GM21825 (cell line): ENCODE results near the gene SLC9A3.
"Not testable (repeated sequence)": the region's sequence is repeated elsewhere in the genome, so short reads cannot be mapped to it uniquely, and the experiment has no call there.

Source experiments
- ATAC-seq: cut with Tn5 transposase; IDR thresholded peaks from one replicate; pipeline ENCODE4 v1.9.1; 2021; ENCODE audit warnings: mild to moderate bottlenecking, moderate library complexity; ENCODE audit not compliant: unreplicated experiment

SLC9A3 gene

DNA sequence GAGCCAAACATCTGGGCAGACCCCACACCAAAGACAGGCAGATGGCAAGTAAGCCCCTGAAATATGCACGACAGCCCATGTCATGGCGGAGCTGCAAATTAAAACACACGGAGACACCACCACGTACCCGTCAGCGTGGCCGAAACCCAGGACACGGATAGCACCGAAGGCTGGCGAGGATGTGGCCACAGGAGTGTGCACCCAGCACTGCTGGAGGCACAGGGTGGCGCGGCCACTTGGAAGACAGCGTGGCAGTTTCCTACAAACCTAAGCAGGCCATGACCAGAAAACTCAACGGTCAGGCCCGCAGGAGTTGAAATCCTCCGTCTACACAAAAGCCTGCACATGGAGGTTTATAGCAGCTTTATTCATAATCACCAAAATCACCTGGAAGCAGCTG, 12.8 kb downstream of the SLC9A3 start:
- no peak for ATAC-seq

DNA sequence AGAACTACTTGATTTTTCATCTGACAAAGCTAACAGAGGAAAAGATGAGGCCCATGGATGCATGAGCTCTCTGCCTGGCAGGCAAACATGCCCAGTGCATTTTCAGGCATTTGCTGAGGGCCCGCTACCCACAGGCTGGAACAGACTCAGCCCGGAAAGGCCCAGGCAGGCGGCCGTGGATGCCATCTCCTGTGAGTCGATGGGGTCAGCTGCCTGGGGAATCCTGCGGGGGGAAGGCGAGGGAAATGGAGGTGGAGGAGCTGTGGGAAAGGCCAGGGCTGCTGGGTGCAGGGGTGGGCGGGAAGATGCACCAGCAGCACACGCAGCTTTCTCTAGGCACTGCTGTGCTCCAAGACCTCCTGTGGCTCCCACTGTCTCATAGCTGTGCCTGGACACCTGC, 13.7 kb downstream of the SLC9A3 start:
- no peak for ATAC-seq

DNA sequence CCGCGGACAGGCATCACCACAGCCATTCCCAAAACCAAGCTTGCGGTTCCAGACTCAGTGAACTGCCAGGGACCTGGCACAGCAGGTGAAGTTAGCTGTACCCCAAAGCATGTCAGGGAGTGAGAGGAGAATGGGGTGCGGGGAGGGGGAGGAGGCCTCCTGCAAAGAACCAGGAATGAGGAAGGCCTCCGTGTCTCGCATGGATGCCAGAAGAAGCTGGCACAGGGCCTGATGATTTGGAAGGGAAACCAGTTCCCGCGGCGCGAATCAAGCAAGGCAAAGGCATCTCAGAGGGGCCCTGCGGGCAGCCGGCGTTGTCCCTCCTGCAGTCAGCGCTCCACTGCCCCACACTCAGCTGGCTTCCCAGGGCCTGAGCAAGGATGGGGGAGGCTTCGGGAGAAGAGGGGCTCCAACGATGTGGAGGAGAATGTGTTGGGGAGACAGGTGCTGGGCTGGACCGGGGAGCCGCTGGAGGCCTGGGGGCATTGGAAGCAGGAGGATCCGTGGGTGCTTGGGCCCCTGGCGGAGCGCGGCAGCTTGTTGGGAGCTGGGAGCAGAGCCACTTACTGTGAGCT, 14.6 kb downstream of the SLC9A3 start:
- ATAC-seq = no peak

DNA sequence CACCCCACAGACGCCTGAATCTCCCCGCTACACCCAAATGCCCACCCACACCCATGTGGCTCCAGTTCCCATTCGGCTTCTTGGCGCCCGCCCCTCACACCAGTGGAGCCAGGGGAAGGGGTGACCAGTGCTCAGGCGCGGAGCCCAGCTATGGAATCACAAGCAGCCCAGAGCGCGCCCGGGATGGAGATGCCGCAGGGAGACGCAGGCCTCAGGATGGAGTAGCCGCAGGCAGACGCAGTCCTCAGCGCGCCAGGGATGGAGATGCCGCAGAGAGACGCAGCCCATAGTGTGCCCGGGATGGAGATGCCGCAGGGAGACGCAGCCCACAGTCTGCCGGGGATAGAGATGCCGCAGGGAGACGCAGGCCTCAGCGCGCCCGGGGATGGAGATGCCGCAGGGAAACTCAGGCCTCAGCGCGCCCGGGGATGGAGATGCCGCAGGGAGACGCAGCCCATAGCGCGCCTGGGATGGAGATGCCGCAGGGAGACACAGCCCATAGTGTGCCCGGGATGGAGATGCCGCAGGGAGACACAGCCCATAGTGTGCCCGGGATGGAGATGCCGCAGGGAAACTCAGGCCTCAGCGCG, 16.2 kb downstream of the SLC9A3 start:
- not testable (repeated sequence) for ATAC-seq

DNA sequence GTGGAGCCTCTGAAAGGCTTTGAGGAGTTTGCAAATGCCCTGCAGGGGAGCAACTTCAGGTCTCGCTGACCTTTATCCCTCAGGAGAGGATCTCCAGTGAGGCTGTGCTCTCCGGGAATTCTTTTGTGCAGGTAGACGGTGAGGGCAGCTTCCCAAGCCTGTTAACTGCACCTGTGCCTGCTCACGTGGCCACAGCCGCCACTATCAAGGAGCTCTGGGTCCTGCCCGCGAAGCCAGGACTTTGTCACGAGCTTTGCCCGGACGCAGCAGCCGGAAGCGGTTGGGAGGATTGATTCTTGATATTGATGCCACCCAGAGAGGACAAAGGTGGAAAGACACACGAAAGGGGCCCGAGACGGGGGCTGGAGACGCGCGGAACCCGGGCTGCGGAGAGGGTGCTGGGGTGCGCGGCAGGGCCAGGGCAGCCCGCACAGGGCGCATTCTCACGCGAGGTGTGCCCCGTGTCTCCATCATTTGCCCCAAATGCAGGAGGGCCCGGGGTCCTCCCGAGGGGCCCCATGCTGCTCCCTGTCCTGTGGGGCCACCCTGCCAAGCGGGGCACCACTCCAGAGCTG, 18.2 kb downstream of the SLC9A3 start:
- no peak for ATAC-seq

DNA sequence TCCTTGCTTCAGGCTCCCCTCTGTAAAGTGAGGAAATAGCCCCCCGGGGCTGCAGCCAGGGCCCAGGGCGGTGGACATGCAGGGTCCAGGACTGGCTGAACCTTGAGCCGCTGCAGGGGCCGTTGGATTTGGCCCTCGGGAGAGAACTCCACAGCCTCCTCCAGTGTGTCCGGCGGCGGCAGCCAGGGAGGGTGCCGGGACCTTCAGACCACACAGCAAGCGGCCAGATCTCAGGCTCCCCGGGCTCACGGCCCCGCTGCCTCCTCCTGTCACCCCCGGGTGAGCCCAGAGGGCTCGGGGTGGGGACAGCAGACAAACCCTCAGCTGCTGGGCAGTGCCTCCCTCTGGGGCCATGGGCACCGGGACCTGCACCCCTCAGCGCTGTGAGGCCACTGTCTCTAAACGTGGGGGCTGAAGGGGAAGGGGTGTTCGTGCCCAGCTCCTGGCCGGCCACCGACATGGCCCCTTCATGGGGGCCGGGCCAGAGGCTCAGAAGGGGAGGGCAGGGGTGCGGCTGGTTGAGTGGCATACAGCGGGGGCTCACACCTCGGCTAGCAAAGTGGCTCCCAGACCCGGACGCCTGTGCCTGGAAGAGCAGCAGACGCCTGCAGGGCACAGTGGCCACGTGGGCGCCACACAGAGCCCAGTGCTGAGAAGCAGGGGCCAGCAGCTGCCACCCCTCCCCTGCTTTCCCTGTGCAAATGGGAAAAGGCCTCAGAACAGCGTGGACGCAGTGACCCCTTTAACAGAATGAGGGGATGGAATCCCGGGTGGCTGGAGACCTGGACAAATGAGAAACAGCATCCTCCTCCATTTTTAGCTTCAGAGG, 19.7 kb downstream of the SLC9A3 start:
- ATAC-seq = no peak

DNA sequence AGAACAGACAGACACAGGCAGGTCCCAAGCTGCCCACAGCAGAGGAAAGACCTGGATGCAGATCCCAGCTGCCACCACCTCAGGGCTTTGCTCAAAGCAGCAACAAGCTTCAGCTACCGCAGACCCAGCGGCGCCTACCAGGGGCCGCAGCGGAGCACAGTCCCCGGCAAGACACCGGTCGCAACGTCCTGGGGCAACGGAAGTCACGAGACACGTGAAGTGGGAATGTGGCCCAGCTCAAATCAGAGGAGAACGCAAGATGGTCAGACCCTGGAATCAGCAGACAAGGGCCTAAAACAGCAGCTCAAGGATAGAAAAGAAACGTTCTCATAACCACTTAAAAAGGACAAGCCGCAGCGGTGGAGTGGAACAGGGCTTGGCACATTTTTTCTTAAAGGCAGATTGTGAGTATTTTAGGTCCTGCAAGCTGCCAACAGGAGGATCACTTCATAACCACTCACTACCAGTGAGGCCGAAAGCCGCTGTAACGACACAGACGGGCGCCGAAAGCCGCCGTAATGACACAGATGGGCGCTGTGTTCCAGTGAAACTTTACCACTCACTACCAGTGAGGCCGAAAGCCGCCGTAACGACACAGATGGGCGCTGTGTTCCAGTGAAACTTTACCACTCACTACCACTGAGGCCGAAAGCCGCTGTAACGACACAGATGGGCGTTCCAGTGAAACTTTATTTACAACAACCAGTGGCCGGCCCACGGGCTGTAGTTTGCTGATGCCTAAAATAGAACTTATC, 21.7 kb downstream of the SLC9A3 start:
- ATAC-seq = no peak

DNA sequence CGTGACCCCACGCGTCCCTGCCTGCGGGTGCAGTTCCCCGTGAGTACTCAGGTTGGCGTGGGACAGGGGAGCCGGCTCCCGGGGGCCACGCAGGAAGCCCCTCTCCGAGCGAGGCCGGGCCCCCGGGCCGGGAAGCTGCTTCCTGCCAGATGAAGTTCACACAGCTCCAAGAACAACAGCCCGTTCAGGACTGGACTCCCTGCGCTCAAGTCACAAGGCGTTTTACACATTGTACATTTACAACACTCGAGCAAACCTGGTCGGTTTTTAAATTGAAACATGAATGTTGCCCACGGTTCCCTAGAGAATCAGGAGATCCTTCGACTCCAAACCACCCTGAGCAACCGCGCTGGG, 22.4 kb downstream of the SLC9A3 start:
- no peak for ATAC-seq

DNA sequence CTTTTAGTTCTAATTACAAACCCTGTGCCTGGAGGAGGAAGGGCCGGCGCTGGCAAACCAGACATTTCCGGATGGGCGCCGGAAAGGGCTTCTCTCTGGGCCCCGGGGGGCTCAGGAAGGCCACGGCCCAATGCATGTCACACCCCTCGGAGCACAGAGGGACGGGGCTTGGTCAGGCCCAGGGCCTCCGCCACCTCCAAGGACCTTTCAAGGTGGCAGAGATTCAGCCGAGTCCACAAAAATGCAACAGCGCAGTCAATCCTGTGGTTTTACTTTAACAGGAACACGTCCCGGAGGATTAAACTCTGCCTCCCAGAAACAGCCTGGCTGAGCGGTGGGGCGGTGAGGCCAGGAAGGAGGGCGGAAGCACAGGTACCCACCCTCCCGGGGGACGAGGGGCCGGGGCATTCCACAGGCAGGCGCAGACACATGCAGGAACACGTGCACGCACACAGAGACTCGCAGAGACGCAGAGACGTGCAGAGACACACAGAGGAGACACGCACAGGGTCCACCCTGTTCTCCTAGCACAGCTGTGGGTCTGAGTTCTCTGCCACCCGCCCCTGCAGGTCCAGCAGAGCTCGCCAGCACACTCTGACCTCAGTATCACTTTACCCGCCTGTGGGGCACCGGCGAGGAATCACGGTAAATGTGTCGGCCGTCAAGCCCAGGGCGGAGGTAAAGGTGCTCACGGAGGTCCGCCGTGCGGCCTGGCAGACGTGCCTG, 23.0 kb downstream of the SLC9A3 start:
- ATAC-seq = no peak

DNA sequence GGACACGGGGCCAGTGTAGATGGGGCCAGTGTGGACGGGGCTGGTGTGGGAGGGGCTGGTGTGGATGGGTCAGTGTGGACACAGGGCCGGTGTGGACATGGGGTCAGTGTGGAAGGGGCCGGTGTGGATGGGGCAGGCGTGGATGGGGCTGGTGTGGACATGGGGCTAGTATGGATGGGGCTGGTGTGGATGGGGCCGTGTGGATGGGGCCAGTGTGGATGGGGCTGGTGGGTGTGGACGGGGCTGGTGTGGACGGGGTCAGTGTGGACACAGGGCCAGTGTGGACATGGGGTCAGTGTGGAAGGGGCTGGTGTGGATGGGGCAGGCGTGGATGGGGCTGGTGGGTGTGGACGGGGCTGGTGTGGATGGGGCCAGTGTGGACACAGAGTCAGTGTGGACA, 23.8 kb downstream of the SLC9A3 start:
- no peak for ATAC-seq

DNA sequence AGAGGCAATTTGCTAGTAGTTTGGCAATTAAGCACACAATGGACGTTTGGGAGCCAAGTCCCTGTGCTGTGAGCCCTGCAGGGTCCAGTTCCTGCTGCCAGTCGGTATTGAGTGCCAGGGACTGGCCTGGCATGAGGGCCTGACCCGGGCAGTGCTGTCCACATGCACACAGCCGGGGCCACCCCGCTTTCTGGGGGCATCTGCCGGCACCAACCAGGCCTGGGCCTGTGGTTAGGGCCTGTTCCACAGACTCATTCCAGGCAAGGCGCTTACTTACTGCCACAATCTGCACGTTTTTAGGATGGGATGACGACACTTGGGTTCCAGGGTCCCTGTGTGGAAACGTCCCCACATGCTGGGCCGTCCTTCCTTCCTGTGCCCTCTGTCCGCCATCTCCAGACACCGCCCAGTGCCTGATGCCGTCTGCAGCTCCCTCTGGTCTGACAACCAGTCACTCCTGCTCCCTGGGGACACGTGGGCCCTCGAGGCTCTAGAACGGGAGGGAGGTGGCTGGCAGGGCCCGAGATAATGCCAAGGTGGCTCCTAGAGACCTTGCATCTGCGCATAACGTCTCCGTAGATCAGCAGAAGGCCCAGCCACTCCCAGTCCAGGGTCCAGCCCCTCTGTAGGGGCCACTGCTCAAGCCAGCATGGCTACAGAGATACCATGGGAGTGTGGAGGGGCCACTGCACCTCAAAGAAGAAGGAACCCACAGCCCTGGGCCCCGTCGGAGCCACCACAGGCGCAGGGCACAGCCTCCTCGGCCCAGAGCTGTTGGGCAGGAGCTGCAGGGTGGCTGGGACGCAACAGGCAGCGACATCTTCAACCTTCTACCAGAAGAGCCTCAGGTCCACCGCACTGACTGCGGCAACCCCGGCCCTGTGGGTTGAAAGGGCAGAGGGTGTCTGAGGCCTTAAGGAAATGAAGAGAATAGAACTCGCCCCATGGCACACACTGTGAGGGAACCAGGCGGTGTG, 24.7 kb downstream of the SLC9A3 start:
- no peak for ATAC-seq

DNA sequence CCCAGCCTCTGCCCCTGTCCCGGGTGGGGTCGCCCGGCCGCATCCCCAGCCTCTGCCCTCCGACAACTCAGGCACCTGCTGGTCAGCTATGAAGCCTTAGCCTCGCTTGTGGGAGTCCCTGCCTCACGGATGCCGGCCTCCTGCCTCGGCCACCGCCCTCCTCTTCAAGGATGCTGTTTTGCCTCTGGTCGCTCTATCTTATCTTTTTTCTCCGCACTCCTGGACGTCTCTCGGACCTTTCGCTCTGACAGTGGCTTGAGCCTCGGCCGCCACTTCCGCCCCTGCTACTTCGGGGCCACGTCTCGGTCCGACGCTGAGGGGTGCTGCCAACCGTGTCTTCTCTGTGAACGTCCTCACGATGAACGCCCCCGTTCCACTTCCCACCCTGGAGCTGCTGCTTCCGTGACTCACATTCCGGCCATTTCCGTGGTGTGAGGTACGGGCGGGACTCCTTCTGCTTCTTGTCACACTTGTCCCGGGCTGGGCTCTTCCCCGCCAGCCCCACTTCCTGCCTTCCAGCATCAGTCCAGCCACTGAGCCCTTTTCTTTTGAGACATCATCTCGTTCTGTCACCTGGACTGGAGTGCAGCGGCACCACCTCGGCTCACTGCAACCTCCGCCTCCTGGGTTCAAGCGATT, 26.3 kb downstream of the SLC9A3 start:
- no peak for ATAC-seq

DNA sequence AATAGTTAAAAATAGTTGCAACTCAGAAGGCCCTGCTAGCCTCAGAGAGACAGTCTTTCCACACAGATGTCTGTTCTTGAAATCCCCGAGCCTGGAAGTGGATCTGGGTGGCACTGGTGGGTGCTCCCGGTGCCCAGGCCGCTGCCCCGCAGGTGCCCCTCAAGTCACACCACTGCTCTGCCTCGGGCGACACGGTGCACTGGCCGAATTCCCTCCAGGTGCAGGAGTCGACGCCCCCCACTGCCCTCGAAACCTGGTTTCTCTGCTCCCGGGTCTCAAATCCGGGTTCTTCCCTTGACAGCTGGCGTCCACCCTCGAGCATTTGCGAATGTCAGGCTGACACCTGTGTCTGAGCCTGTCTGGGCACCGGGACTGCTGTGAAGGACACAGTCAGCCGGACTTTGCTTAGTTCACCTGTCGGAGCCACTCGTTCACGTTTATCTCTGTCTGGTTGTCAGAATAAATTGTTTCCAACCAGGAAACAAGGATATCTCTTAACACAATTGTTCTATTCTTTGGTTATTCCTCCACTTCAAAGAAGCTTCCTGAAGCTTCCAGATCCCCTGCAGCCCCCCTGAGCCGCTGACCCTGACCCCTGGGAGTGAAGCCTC, 27.1 kb downstream of the SLC9A3 start:
- ATAC-seq = no peak

DNA sequence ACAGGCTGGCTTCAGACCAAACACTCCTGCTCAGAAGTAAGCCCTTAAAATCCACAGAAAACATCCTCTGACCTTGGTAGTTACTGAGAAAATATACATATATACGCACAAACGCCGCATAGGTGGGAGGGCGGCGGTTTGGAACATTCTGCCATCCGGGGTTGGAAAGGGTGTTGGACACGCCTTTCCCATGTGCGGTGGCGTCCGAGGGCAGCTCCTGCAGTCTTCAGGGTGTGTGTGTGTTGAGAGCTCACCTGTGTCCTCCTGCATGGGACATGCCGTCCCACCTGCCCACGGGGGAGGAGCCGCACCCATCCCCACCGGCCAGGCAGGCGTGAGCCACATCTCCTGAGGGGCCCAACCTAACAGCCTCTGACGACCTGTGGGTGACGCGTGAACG, 28.2 kb downstream of the SLC9A3 start:
- no peak for ATAC-seq

DNA sequence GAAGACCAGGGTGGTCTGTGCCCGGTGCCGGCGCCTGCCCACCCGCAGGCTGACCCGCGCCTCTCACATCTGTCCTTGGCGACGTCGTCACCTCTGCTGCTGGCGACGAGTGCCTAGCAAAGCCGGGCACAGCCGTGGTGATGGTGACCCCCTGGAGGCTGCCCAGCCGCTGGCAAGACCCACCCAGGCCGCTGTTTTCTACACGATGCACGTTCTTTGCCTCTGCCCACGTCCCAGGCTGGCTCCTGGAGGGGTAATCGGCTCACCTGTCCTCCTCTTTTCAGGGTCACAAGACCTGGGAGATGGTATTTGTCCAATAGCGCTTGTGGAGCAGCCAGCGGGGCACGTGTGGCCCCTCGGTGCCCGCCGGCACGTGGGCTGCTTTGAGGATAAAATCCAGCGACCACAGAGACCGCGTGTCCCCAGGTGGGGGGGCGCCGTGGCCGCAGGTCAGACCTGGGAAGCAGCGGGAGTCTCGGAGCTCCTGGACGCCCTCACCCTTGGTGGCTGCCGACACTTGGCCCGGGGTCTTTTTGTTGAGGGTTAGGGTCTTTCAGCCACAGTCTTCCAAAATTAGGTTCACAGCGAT, 29.5 kb downstream of the SLC9A3 start:
- ATAC-seq = no peak

DNA sequence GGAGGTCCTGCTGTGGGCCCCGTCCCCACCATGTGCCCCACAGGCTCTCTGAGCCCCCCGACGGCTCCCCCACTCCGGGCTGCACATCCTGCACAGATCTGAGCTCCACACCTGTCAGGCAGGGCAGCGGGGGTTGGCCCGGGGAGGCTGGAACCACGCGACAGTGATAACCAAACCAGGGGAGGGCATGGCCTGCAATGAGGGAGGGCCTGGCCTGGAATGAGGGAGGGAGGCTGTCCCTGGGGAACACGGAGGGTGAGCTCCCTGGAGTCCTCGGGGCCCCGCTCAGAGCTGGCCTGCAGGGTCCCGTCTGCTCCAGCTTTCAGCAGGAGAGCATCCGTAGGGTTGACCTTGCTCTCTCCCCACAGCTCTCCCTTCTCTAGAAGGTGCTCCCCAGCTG, 30.5 kb downstream of the SLC9A3 start:
- ATAC-seq = no peak

DNA sequence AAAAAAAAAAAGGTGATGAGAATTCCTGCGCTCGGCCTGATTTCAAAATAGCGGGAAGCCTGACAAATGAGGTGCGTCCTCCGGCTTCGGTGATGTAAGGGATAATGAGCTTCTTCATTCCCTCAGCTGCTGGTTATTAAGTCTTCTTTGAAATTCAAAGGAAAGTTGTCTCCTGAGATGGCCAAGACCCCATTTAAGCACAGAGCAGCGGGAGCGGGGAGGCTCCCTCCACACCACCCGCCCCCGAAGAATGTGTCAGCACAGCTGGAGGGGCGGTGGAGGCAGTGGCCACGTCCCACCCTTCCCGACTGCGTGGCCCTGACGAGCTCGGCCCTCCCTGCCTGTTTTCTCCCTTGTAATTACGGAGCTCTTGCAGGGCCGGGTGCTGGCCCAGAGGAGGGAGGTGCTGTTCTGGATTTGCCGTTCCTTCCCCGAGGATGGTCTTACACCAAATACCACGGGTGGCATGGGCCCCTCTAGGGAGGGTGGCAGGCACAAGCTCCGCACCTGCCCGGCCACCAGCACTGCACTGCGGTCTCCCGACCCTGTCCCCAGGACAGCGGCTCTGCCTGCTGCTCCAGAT, 31.0 kb downstream of the SLC9A3 start:
- no peak for ATAC-seq

DNA sequence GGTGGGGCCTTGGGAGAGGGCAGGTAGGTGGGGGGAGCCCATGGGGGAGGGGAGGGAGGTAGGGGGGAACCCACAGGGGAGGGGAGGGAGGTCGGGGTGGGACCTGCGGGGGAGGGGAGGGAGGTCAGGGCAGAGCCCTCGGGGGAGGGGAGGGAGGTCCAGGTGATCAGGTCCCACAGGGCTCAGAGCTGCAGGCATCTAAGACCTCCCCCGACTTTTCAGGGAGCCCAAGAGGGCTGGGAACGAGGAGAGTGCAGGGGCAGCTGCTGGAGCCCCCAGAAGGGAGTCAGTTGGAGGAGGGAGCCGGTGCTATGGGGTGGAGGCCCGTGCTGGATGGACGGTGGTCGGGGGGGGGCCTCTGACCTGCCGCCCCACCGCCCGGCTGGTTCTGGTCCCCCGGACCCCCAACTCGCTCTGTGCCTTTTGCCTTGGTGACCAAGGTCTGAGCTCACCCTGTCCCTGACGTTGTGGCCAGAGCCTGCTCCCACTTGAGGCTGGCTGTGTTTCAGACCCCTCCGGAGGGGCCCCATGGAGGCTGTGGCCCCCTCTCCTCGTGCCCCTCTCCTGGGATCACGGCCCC, 31.8 kb downstream of the SLC9A3 start:
- ATAC-seq = no peak
